NCI-H748 (cell line): ENCODE measurements around the gene PACRG.

Experiments used
- DNase-seq: peaks from one replicate; lab custom pipeline; 2025; ENCODE audit not compliant: unreplicated experiment; lab: John Stamatoyannopoulos, UW

PACRG gene

DNA sequence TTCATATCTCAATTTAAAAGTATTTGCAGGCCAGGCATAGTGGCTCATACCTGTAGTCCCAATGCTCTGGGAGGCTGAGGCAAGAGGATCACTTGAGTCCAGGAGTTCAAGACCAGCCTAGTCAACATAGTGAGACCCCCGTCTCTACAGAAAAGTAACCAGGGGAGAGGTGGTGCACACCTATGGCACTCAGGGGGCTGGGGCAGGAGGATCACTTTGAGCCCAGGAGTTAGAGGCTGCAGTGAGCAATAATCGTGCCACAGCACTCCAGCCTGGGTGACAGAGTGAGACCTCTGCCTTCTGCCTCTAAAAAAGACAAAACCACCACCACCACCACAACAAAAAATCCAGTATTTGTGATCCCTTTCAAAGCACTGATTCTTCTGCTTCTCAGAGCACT is 501.3 kb downstream of the PACRG start:
- DNase-seq = no peak

DNA sequence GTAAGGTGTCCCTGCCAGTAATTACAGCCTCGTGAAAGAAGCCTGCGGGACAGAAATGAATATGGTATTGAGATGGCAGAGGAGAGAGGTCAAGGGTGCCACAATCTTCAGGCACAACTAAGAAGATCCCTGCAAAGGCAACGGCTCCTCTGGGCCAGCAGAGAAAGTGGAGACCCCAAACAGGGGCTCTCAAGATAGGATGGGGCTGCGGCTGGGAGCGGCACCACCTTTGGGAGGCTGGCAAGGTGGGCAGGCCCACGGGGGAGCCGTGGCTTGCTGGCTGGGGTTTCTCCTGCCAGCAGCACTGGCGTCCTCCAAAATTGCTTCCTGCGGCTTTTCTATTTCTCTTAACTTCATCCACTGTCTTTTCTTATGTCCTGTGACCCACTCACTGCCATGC is 503.1 kb downstream of the PACRG start:
- no peak for DNase-seq

DNA sequence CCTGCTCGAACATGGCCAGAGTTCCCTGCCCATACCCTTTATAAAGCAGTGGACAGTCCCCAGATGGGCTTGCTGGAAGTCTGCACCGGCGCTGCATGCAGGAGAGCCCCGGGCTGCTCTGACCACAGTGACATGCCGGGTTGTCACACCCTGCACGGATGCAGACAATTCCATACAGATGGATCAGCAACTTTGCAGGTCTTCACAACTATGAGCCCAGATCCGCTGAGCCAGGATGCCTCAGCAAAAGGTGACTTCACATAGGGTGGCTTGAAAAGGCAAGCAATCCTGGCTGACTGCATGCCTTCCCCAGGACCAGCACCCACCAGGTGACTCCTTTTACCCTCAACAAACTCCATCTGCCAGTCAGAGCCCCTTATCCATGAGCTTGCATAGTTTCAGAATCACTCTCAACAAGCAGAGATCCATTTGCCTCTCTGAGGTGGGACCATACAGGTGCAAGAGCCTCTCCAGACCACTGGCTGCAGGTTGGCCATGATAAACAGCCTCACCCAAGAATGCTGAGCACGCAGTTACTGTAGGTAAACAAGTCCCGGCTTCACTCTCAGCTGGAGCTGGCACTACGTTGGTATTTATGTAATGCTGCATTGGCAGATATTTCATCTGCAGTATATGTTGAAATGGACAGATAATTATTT is 503.7 kb downstream of the PACRG start:
- DNase-seq = no peak

DNA sequence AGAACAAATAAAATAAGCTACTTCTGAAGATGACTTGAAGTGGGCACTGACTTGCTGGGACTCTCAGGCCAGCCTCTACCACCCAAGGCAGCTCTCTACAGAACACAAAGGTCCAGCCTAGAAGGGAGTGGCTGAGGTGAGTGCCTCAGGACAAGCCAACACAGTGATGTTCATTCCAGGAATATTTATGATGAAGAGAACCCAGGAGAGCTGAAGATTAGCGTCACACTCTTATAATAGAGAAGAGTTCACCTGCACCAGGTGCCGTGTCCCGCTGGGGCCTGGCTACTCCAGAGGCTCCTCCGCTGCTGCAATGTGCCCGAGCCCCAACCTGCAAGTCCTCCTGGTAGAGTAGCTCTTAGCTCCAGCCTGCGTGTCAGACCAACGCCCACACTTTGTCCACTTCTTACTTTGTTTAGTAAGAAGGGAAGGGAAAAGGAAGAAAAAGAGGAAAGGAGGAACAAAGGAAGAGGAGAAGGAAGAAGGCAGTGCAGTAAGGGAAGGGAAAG is 504.3 kb downstream of the PACRG start:
- no peak for DNase-seq

DNA sequence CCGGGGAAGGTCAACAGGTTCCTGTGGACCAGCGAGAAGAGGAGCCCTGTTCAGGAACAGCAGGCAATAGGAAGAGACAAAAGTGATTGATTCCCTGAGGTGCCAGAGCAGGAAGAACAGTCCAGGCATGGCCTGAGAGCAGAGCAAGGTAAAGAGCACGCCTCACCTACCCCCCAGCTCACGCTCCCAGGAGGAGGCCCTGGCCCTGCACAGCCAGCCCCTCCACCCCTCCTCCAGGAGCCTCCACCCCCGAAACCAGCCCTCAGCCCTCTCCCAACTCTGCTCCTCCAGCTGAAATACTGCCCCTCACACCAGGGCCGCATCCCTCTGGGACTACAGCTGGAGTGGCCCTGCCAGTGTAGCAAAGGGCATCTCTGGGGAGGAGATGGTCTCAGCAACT is 504.9 kb downstream of the PACRG start:
- DNase-seq = no peak

DNA sequence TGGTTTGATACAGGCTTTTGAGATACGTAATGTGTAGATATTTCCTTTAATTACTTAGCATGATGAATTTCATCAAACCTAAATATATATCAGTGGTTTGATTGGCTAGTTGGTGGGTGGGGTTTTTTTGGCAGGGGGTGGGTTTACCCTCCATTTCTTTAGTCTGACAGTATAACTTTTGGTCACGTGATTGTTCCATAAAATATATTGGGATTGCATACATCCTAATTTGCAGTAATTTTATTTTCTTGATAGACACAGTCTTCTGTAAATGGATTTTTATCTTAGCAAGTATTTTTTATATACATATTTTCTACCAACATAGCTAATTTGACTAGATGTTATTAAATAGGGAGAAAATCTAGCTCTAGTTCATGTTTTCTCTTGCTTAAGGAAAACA is 509.3 kb downstream of the PACRG start:
- DNase-seq = no peak

DNA sequence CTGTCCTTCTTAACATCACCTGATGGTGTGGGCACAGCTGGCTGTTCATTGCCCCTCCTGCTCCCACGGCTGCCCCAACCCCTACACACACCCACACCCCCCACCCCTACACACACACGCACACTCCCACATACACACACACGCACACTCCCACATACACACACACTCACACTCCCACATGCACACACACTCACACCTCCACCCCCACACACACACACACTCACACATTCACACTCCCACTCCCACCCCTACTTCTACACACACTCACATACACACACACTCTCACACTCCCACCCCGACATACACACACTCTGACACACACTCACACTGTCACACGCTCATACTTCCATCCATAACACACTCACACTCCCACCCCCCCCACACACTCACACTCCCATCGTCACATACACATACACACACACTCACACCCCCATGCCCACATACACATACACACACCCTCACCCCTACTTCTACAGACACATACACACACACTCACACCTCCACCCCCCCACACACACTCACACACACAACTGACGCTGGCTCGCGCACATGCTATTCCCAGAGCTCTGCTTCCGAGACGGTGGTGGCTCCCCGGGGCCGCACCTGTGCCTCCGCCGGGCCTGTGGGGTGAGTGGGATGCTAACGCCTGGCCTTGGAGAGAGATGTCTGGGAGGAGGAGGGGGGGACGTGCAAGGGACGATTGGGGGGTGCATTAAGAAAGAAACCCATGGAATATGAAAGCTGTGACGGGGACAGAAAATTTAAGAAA is 512.0 kb downstream of the PACRG start:
- no peak for DNase-seq

DNA sequence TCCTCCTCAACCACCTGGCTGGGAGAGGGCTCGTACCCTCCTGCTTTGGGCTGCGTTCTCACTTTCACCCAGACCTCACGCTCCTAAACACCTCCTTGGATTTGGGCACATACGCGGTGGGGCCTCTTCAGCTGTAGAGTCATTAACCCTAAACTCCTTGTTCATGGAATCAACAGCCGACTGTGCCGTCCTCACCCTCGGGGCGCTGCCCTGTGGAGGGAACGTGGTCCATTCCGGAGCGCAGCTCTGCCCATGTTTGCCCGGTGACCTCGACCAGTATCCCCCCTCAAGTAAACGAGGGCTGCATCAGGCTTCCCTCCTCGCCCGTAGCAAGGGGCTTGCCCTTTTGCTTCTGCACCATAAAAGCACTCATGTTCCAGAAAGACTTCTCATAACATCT is 512.8 kb downstream of the PACRG start:
- no peak for DNase-seq

DNA sequence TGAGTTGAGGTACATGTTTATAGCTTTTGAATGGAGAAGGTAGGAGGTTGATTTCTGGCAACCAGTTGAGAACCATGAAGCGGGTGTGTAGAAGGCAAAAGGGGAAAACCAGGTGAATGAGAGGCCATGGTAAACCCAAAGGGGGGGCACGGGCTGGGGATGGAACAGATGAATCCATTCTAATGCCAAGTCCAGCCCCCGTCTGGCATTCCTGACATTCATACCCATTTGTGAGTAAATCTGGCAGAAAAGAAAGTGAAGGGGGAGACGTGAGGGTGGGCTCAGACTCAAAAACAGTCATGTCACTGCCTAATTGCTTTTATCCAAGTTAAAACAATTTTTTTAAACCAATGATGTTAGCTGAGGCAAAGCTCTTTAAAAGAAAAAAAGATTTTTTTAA is 513.9 kb downstream of the PACRG start:
- DNase-seq = no peak

DNA sequence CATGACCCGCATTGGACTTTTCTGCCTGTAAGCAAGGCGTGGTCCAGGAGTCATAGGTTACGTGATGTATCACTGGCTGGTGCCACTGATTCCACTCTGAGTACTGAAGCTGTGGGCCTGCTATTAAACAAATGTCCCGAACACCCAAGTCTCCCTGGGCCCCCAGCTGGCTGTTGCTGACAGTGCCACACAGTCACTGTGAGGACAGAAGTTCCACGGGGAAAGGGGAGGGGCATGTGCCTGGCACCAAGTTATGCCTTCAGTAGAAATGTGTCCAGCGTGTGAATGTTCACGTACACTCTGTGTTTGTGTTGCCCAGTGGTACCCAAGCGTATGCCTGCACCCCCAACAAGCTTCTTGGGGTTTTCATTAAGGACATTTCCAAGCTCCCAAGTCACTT is 515.3 kb downstream of the PACRG start:
- DNase-seq = no peak

DNA sequence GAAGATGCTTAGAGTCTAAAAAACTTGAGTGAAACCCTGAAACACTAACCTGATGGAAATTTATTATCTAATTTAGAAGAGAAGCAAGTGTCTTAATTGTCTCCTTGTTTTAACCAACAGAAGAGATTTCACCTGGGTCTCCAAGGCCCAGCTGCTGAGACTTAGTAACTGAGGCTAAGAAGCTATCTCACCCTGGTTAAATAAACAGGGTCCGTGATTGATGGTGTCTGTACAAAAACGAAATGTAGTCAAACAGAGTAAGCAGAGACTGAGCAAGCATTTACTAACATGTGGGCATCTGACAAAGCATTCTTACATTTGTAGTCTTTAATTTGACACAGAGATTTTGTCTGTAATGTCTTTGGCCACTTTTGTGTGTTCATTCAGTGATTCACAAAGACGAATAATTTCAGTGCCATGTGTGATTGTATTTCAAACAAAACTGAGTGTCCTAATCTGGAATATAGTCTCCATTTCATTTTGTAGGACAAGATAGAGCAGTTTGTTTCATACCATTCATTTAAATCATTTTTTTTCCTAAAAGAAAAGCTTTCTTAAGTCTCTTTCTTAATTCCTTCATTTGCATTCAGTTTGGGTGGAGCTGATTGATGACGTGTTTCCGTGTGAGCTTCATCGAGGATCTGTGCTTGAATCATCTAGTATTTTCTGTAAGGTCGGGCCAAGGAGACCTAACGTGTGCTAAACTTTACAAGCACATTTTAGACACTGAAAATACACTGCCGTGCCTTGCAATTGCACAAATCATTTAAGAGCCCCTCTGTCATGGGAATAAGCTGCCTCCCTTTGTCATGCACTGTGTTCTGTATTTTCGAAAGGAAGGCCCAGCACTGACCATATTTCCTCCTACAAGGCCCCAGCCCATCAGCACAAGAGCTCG is 516.2 kb downstream of the PACRG start:
- no peak for DNase-seq

DNA sequence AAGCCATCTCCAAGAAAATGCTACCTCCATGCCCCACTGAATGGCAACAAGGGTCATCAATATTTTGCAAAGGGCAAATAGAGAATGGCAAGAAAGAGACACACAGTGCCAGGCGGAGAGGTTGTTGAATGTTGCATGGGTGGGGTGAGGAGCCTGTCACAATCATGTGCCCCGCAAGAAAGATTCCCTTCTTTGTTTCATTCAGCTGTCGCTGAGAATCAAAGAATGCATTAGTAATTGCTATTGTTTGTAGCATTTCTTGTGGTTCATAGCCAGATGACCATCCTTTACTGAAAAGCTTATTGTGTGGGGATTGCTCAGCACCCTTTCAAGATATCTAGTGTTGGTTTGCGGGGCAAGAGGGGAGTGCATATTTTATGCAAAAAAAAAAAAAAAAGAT is 520.3 kb downstream of the PACRG start:
- no peak for DNase-seq

DNA sequence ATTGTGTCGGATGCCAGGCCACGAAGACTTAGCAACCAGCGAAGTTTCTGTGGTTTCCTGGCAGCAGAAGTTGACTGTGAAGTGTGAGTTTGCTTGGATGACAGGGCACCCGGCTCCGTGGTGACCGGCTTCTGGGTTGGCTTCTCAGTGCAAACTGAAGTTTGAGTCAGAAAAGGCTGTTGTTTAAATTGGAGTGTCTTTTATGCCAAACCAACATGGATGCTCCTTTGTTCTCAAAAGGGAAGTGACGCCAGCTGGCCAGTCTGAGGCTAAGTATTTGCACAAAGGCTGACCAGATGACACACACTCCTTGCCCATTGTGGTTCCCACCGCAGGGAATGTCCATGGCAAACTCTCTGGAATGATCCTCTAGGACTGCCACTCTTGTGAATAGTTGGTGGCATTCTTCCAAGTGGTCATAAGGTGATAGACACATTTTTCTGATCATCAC is 521.9 kb downstream of the PACRG start:
- peak; percentile 27 for DNase-seq

DNA sequence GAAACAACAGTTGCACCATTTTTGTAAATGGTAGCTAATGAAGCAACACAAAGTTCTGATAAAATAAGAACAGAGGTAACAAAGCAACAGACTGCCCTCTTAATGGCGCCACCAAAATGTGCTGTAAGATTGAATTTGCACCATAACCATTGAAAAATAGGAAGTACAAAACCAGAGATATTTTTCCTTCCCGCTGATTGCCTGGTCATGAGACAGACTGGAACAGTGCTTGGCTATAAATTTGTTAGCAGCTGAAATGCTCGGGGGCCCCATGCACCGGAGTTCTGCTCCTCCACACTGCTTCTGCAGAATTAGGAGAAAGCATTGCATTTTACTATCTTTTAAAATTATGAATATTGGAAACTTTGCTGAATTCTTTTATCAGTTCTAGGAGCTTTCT is 522.3 kb downstream of the PACRG start:
- no peak for DNase-seq

DNA sequence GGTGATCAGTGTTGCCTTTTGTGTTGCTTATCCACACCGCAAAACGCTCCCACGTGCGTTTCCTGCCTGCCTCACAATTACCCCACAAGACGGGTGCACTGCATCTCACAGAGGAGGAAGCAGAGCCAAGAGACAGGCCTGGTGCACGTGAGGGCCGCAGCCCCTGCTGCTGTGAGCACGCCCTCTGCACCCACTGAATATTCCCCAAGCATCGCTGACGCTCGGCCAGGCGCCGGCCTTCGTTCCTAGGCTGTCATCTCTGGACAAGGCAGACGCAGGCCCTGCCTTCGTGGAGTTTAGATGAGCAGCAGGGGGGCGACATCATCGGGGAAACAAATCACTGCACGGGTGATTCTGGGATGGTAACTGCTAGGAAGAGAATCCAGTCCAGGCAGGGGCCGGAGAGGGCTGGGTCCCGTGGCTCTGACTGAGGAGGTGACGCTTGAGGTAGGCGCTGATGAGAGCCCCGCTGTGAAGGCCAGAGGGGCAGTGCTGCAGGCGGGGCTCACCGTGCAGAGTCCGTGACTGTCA is 524.4 kb downstream of the PACRG start:
- DNase-seq = no peak

DNA sequence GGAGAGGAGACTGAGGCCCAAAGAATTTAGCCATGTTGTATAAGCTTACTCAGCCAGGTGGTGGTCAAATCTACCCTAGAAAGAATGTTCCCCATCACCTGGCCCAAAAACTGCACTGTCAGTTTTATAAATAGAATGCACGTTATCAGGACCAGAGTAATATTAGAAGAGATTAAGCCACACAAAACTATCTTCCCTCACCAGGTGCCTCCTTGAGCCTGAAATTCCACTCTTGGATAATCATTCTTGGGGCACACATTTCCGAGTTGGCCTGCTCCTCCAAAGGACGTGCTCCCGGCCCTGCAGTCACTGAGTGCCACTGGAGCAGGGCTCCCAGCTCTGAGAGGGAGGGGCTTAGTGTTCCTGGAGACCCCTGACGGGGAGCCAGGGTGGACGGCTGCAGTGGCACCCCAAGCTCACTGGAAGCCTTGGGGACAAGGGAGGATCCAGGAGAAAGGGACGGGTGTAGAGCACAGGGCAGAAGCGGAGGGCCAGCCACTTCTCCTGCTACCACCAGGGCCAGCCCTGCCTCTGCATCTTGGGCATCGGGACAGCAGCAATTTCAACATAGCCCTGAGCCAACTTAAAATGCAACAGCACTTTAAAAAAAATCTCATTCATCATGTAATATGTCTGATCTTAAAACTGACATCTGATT is 525.9 kb downstream of the PACRG start:
- DNase-seq = no peak

DNA sequence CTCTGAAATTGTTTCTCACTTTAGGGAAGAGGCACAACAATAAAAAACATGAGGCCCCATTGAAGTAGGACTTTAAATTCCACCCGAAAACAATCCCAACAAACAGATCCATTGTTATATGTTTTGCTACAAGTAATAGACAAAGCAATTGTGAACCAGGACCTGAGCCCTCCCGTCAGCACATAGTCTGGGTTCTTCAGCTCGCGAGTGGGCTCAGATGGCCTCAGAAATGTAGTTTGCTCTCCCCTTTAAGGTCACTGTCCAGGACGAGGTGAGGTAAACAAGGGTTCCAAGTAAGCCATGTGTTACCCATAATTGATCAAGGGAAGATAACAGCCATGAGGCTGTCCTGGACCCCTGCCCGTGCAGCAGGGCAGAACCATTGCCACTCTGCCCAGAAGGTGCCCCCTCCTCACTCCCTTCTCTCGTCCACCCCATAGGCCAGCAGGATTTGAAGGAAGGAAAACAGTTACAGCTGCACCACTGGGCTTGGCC is 526.6 kb downstream of the PACRG start:
- DNase-seq = no peak

DNA sequence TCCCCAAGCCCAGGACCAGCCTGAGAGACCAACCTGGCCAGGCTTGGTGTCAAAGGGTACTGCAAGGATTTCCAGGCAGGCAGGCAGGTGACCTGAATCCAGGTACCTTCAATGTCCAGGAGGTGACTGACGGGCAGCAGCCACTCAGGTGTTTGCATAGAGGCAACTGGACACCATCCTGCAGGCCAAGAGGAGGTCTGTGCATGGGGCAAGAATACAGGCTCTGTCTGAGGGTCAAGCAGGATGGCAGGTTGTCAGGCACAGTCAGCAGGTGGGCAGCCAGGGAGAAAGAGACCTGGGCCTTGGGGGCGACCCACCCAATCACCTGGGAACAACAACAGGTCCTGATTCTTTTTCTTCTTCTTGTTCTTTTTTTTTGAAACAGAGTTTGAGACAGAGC is 527.5 kb downstream of the PACRG start:
- no peak for DNase-seq

DNA sequence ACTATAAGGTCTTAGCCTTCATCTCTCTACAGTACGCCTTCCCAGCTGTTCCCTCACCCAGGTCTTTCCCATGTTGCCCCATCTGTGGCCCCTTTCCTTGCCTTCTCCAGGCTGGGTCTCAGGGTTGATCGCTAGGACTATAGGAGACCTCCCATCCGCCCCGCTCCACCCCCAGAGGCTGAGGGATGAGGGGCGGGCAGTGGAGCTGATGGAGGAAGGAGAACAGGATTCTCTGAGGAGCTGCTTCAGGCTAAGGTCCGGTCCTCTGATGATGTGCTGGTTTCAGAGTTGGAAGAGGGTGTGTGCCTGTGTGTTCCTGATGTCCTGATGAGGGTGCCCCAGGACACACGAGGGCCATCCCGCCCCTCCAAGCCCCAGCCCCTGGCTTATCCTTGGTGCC is 531.9 kb downstream of the PACRG start:
- DNase-seq = no peak

DNA sequence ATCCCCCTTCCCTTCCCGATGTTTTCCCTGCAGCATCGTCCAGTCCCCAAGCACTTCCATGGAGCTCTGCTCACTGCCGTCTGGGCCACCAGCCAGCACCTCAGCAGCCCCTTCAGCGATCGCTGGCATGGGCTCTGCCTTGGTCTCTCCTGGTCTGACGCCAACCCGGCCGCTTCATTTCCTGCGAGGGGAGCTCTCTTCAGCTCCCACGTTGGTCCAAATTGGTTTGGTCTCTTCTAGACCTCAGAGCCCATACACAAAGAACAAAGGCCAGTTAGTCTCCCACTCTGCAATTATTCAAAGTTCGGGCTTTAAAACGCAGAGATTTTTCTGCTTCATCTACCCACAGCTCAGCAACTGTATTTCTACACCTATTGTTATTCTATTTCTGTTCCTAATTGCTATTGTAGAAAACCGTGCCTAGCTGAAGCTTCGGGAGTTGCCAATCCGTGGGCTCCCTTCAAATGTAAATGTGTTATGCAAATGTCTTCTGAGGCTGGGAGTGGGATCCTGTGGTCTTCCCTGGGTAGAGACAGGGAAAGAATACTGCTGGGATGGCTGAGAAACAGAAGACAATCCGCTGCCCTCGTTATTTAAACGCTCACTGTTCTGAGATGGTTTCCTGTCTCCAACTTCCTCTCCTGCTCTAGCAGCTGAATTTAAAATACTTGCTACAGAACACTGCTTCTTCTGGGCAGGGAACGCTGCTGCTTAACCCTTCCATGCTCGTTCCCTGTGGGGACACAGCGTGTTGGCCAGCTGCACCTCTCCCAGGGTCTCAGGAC is 532.5 kb downstream of the PACRG start:
- DNase-seq = peak; percentile 37
